Superior temporal gyrus (tissue), 1 donor: ENCODE measurements around the gene JMJD4.

ENCODE experiments used
- DNase-seq: peaks from one replicate; pipeline ENCODE4 v3.0.0-alpha.2; 2016; ENCODE audit errors: extremely low spot score

Gene JMJD4, protein sequence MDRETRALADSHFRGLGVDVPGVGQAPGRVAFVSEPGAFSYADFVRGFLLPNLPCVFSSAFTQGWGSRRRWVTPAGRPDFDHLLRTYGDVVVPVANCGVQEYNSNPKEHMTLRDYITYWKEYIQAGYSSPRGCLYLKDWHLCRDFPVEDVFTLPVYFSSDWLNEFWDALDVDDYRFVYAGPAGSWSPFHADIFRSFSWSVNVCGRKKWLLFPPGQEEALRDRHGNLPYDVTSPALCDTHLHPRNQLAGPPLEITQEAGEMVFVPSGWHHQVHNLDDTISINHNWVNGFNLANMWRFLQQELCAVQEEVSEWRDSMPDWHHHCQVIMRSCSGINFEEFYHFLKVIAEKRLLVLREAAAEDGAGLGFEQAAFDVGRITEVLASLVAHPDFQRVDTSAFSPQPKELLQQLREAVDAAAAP

GRCh38 chr1:227734856-227735538 is at the start of gene JMJD4, which contains the start of gene SNAP47:
JMJD4 (minus strand) TSS chr1:227735302; CDS start chr1:227735273, 29 bp downstream.
SNAP47 (plus strand) TSS chr1:227735435; CDS start chr1:227747737, 12,302 bp downstream.
- peak; percentile 87 for DNase-seq

- no peak for DNase-seq
These were observed 47.1 kb upstream of the JMJD4 start for GRCh38 chr1:227782226-227782625.

DNA sequence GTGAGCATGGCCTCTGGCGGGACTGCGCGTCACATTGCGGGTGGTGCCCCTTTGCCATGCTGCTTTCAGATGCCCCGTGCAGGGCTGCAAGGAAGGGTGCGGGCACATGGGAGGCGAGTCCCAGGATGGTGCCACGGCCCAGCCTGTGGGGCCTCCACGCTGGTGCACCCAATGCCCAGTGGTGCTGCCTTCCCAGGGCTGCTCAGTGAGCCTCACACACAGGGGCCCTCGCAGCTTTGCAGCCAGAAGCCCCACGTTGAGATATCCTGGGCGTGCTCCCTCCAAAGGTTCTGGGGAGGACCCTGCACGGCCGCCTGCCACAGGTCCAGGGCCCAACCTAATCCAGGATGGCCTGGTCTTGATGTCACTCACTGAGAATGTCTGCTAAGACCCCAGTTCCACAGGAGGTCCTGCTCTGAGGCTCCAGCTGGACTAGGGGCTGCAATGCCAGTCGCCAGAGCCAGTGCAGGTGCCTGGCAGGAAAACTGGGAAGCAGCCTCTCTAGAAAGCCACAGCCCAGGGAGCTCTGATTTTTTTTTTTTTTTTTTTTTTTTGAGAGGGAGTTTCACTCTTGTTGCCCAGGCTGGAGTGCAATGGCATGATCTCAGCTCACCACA is 46.3 kb upstream of the JMJD4 start:
- no peak for DNase-seq

GRCh38 chr1:227780101-227781044 is 45.3 kb upstream of the JMJD4 start:
- DNase-seq, result no peak

GRCh38 chr1:227779685-227780084 is 44.6 kb upstream of the JMJD4 start:
- DNase-seq, result no peak

- no peak for DNase-seq
These were observed 43.9 kb upstream of the JMJD4 start for GRCh38 chr1:227779021-227779441.

- no peak for DNase-seq
These were observed 43.4 kb upstream of the JMJD4 start for GRCh38 chr1:227778401-227778947.

DNA sequence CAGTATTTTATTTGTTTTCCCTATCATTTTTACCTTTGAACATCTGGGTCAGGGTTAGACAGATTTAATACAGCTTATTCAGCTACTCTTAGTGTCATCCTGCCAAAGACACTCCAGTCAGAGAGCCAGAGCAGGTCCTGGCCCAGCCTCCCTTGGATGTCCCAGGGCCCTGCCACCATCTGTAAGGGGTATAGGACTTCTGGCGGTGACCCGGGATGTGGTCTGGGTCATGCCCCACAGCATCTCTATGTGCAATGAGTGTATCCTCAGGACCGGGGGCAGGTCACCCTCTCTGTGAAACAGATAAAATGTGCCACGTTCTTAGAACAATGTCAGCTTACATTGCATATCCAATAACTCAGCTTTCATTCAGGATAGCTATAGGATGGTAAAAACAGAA is 42.5 kb upstream of the JMJD4 start:
- no peak for DNase-seq

DNA sequence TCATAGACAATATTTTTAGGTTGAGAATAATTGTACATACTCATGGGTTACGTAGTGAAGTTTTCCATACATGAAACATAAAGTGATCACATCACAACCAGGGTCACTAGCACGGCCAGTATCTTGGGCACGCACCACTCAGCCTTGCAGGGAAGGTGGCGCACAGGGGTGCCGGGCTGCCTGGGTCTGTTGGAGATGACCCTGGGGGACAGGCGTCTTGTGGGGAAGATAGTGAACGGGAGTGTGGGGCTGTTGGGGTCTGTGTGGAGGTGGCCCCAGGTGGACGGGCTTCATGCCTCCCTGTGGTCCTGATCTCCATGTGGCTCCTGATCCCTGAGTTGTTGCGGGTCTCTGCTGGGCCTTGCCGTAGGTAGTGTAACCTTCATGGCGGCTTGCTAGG is 42.1 kb upstream of the JMJD4 start:
- DNase-seq, result no peak

DNA sequence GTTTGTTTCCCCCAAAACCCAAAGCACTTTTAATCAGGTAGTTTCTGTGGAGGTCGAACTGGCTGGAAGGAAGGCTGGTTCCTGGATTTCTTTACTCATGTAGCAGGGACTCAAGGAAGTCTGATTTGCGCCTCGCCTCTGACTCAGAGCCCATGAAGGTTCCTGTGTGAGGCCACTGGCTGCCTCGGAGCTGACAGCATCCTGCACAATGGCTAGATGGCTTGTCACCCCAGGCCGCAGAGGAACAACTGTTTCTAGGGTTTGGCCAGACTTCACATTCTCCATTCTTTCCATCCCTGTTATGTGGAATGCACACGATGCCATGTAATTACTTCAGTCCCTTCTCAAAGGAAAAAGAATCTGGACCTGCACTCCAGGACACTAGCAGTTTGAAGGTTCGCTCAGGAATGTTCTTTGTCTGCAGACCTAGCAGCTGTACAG is 41.2 kb upstream of the JMJD4 start:
- DNase-seq, result no peak

- no peak for DNase-seq
These were observed 40.7 kb upstream of the JMJD4 start for GRCh38 chr1:227775841-227776240.

DNA sequence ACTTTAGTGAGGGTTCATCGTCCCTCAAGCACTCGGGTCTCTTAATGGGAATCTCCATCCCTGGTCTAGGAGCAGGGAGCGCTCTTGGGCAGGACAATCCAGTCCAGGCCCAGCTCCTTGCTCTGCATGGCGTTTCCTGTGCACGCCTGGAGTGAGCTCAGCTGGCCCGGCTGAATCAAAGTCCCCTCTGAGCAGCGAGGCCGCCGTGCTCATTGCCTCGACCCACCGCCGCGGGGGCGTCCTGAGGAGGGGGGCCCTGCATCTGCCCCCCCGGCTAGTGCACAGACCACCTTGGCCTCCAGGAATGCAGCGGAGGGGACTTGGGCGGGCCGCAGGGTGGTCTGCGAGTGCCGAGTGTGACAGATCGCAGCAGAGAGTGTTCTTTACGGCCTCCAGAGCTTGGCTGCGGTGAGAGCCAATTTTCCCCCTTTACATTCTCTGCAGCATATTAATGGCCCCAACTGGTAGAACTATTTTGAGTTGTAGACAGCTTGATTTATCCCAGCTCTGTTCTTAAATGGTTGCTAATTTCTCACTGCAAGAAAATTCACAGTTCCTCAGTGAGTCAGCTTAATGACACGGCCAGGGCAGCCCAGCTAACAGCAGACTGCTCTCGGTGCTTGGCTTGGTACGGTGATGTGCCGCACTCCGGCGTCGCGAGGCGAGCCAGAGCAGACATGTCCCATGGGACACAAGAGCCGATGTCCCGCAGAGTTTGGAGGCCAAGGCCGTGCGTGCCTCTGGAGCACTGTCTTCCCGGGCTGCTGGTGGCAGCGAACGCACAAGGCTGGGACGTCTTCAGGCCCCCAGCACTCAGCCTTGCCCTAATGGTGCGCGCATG is 39.9 kb upstream of the JMJD4 start:
- DNase-seq, result no peak

DNA sequence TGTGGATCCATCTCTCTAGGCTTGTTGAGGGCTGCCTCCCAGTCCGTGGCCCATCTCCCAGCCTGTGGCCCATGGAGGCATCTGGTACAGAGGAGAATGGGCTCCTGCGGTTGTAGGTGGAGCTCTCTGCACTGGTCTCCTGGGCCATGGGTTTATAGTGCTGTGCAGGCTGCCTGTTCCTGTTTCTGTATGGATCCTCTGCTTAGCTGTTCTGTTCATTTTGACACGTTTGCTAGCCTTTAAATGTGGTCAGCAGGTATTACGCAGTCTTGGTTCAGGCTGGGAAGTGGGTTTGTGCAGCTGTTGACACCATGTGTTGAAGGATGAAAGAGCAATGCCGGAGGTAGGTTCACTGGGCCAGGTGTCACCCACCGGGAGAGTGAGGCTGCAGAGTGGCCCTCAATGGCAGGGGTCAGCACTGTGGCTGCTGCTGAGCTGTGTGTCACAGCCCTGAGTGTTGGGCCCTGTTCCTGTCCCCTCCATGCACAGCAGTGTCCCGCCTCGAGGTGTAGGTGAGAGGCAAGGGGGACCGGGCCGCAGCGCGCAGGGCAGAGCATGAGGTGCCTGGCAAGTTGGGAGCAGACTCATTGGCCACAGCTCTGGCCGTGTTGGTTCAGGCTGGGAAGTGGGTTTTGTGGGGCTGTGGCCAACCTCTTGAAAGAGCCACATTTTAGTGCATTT is 39.1 kb upstream of the JMJD4 start:
- DNase-seq, result no peak

GRCh38 chr1:227773558-227773957 is 38.5 kb upstream of the JMJD4 start:
- DNase-seq, result no peak

GRCh38 chr1:227771771-227772170 is 36.7 kb upstream of the JMJD4 start:
- DNase-seq, result no peak

- DNase-seq, result no peak
These were observed 36.2 kb upstream of the JMJD4 start for GRCh38 chr1:227771326-227771725.

GRCh38 chr1:227770812-227771211 is 35.7 kb upstream of the JMJD4 start:
- DNase-seq, result no peak

- no peak for DNase-seq
These were observed 34.9 kb upstream of the JMJD4 start for GRCh38 chr1:227769936-227770494.
